Measurements from ENCODE around the gene FKBP1B.

GRCh38 chr2:24050041-24050979 lies 769 bp downstream of the FKBP1B start:
- no peak for TF ChIP-seq REST (IDR thresholded peaks at IDR 0.05)
- TF ChIP-seq NFE2L2 (conservative IDR thresholded peaks at IDR 0.05; ENCODE audit: low read length) = no peak
- no peak for TF ChIP-seq NR3C1 (IDR thresholded peaks at IDR 0.05)

All from A549 (cell line).